B cell (primary cell): ENCODE data around the gene FIBCD1. TPM values are rescaled to one million over a fixed set of nuclear protein-coding genes. Genes with fewer than 3 reads are reported as not detected.

ENCODE experiments used
- ATAC-seq: fragments of 200-7000 bp; cut with Tn5 transposase; one replicate; pipeline ENCODE4 v1.10.0; 2021; ENCODE audit warnings: low read depth, mild to moderate bottlenecking, moderate number of reproducible peaks, moderate library complexity
- CTCF ChIA-PET: fragments of 350-600 bp; sonication (Branson Sonifier 250); formaldehyde crosslinking; loops from one replicate; lab custom pipeline; 2021; ENCODE audit warnings: antibody characterized with exemption, inconsistent platforms; lab: Charles Lee
- POLR2A ChIA-PET: fragments of 350-600 bp; sonication (Branson Sonifier 250); formaldehyde crosslinking; loops from one replicate; lab custom pipeline; 2021; ENCODE audit warnings: antibody characterized with exemption; lab: Charles Lee
- DNase-seq: peaks from one replicate; pipeline ENCODE4 v3.0.0; 2013
- H2AFZ ChIP-seq: 2 replicates; pipeline ENCODE4 v1.6.1; 2012; ENCODE audit warnings: mild to moderate bottlenecking, low read depth, low read length; ENCODE audit not compliant: insufficient read depth, poor library complexity, severe bottlenecking
- H3K27ac ChIP-seq, 2 donors: 1 replicate in 1 of 2; 2 replicates in 1 of 2; pipeline ENCODE4 v1.5.1; 2012 to 2013; ENCODE audit warnings: low read length in 2 of 2, mild to moderate bottlenecking in 2 of 2, moderate library complexity in 1 of 2
- H3K27me3 ChIP-seq, 4 experiments: fragments of 200-600 bp in 1 of 4; sonication (generic) in 1 of 4; replicated peaks in 1 of 4; 1 replicate in 2 of 4; 2 replicates in 2 of 4; pipeline versions ENCODE4 v1.6.1 to v1.7.0; 2013 to 2016; ENCODE audit warnings: low read length in 3 of 4, mild to moderate bottlenecking in 2 of 4, mixed read lengths in 1 of 4, moderate library complexity in 1 of 4; ENCODE audit not compliant: insufficient read depth in 4 of 4, control insufficient read depth in 3 of 4; ENCODE audit errors: control extremely low read depth in 1 of 4
- H3K36me3 ChIP-seq, 2 experiments: replicated peaks in 1 of 2; 1 replicate in 1 of 2; 2 replicates in 1 of 2; pipeline versions ENCODE4 v1.6.1 to v1.7.1; 2013; ENCODE audit warnings: low read length in 1 of 2; ENCODE audit not compliant: insufficient read depth in 2 of 2, control insufficient read depth in 1 of 2; ENCODE audit errors: control extremely low read depth in 1 of 2, extremely low read depth in 1 of 2
- H3K4me1 ChIP-seq, 2 donors: fragments of 200-600 bp in 1 of 2; sonication (generic) in 1 of 2; 1 replicate in 1 of 2; 2 replicates in 1 of 2; pipeline versions ENCODE4 v1.5.1 to v1.6.1; 2013 to 2017; ENCODE audit warnings: low read length in 2 of 2; ENCODE audit not compliant: control insufficient read depth in 2 of 2, insufficient read depth in 2 of 2
- H3K4me2 ChIP-seq: replicated peaks from 2 replicates; pipeline ENCODE3; 2012; ENCODE audit warnings: mild to moderate bottlenecking, low read depth, low read length; ENCODE audit not compliant: poor library complexity, severe bottlenecking
- H3K4me3 ChIP-seq, 5 experiments: fragments of 200-600 bp in 1 of 5; sonication (generic) in 1 of 5; 1 replicate in 3 of 5; 2 replicates in 2 of 5; pipeline versions ENCODE4 v1.5.1 to v1.7.0; 2011 to 2016; ENCODE audit warnings: low read length in 4 of 5, mild to moderate bottlenecking in 4 of 5, low read depth in 2 of 5, control low read depth in 1 of 5, moderate library complexity in 1 of 5; ENCODE audit not compliant: insufficient read depth in 1 of 5; ENCODE audit errors: control extremely low read depth in 1 of 5, extremely low read depth in 1 of 5
- H3K79me2 ChIP-seq: fragments of 200-600 bp; sonication (generic); one replicate; pipeline ENCODE4 v1.6.0; 2016; ENCODE audit warnings: low read length; ENCODE audit not compliant: control insufficient read depth, insufficient read depth
- H3K9ac ChIP-seq: fragments of 200-600 bp; sonication (generic); 2 replicates; pipeline ENCODE4 v1.6.1; 2017; ENCODE audit warnings: mild to moderate bottlenecking, low read length, moderate library complexity
- H3K9me3 ChIP-seq, 3 donors: one replicate each; pipeline versions ENCODE4 v1.6.1 to v1.7.1; 2013; ENCODE audit warnings: low read length in 2 of 3; ENCODE audit not compliant: control insufficient read depth in 2 of 3, insufficient read depth in 1 of 3; ENCODE audit errors: control extremely low read depth in 1 of 3
- H4K20me1 ChIP-seq: 2 replicates; pipeline ENCODE4 v1.6.0; 2012; ENCODE audit warnings: mild to moderate bottlenecking, low read length; ENCODE audit not compliant: insufficient read depth, control insufficient read depth, poor library complexity, severe bottlenecking
- H3K27ac Mint-ChIP-seq: one replicate; pipeline ENCODE4 v1.8.0; 2021; ENCODE audit warnings: mixed read lengths
- H3K27me3 Mint-ChIP-seq: one replicate; pipeline ENCODE4 v1.8.0; 2021; ENCODE audit warnings: mixed read lengths
- H3K4me1 Mint-ChIP-seq: one replicate; pipeline ENCODE4 v1.8.0; 2021; ENCODE audit warnings: mixed read lengths
- H3K4me3 Mint-ChIP-seq: one replicate; pipeline ENCODE4 v1.8.0; 2021; ENCODE audit warnings: mixed read lengths
- H3K9me3 Mint-ChIP-seq: one replicate; pipeline ENCODE4 v1.8.0; 2022; ENCODE audit warnings: mixed read lengths; ENCODE audit not compliant: insufficient read depth
- EZH2 ChIP-seq: IDR thresholded peaks from 2 replicates; pipeline ENCODE4 v1.6.1; 2012; ENCODE audit warnings: borderline replicate concordance, low read depth, mild to moderate bottlenecking, moderate library complexity, low read length; ENCODE audit not compliant: insufficient read depth, poor library complexity, severe bottlenecking
- WGBS: methylation state at CpG from one replicate; pipeline ENCODE4 v1.1.5; 2013; ENCODE audit warnings: missing lambda C conversion rate; ENCODE audit not compliant: insufficient coverage; 5-methylcytosine and 5-hydroxymethylcytosine counted together
- intact Hi-C: fragments of 100-400 bp; cut with micrococcal nuclease; formaldehyde crosslinking; loops from one replicate; pipeline ENCODE4 v1.10.0; 2022
- polyA plus RNA-seq: library from polyadenylated mRNA; depleted of rRNA; stranded (reverse); fragments of >200 nt; gene quantifications from 2 replicates; pipeline ENCODE4 v1.2.3, GENCODE V29; 2012
- total RNA-seq, 2 donors: library from RNA; stranded (reverse); fragments of 120-200 nt in 1 of 2; gene quantifications; 1 replicate in 1 of 2; 2 replicates in 1 of 2; pipeline versions ENCODE4 v1.2.3 to v1.2.4, GENCODE V29; 2013 to 2022
- TF ChIP-seq, protein P1 (sequence below): fragments of 200-600 bp; IDR thresholded peaks from one replicate; pipeline ENCODE4 v1.8.0; 2022; ENCODE audit warnings: antibody characterized with exemption, mild to moderate bottlenecking

The FIBCD1 gene
- total and polyA plus RNA-seq, 2 donors (not counting 1 experiment from before 2014, with no cell fraction given), result not detected

DNA sequence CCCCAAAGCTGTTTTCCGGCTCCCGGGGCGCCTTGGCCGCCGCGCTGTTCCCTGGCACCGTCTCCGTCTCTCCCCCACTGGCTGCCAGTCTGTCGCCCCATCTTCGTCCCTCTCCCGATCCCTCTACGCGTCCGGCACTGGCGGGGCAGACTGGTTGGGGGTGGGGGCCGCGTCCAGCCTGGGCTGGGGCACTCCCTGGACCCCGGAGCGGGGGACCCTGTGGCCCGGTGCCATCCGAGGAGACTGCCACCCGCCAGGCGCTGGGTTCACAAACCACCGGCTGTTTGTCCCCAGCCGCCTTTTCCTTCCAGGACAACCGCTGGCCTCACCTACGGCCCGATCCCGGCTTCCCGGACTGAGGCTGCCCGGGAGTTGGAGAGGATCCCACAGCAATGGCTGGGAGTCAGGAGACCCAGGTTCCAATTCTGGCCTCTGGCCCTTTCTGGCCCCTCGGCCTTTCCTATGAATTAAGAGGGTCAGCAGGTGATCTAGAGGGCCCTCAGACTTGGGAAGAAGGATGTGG is 1.0 kb upstream of the FIBCD1 start:
- no peak overlapping the region for H3K27ac Mint-ChIP-seq

DNA sequence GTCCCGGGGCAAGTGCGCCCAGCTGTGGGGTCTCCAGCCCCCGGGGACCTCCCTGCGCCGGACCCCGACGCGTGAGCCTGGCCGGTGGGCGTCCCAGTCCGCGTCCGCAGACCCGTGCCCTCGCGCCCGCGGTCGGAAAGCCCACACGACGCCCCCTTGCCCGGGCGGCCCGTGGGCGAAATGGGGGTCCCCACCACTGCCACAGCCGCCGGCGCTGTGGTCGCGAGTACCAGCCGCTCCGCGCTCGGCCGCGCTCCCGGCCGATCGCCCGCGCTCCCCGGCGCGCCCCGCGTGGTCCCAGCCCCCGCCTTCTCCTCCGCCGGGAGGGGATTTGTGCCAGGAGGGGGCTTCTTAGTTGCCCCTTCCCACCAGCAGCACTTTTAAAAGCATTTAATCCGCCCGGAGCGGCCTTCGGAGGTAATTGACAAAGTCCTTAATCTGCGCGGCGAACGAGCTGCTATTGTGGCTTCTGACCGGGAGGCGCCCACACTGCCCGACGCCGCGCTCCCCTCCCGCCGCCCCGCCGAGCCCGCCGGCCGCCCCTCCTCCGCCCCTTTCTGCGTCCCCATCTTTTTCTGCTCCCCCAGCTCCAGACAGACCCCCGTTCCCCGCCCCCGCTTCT is 469 bp upstream of the FIBCD1 start:
- peak overlapping the region; percentile 23 for H3K9ac ChIP-seq
- ChIA-PET POLR2A (no interaction called here), CTCF (no interaction called here)
- no peaks in the 10 kb centered on the region for H4K20me1 ChIP-seq
- Mint-ChIP-seq H3K9me3 (no peaks in the 10 kb centered on the region), H3K27me3 (peaks cover 57% of the 10 kb centered on the region), H3K4me1 (peaks cover 21% of the 10 kb centered on the region), H3K27ac (no peak overlapping the region), H3K4me3 (no peak overlapping the region)
- H3K27ac ChIP-seq, result no peak overlapping the region
- DNase-seq (no peak), ATAC-seq (no peak)
- H3K4me3 ChIP-seq, result peak overlapping the region in 3 of 5 experiments; percentile 23 to 59 (median 41)
- intact Hi-C loops, result loop anchor here (2.0 kb wide), 1 partner anchor 169 kb away; no protein-coding TSS in a partner anchor
- TF ChIP-seq, protein P1, sequence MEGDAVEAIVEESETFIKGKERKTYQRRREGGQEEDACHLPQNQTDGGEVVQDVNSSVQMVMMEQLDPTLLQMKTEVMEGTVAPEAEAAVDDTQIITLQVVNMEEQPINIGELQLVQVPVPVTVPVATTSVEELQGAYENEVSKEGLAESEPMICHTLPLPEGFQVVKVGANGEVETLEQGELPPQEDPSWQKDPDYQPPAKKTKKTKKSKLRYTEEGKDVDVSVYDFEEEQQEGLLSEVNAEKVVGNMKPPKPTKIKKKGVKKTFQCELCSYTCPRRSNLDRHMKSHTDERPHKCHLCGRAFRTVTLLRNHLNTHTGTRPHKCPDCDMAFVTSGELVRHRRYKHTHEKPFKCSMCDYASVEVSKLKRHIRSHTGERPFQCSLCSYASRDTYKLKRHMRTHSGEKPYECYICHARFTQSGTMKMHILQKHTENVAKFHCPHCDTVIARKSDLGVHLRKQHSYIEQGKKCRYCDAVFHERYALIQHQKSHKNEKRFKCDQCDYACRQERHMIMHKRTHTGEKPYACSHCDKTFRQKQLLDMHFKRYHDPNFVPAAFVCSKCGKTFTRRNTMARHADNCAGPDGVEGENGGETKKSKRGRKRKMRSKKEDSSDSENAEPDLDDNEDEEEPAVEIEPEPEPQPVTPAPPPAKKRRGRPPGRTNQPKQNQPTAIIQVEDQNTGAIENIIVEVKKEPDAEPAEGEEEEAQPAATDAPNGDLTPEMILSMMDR, result peak; percentile 9
- TF ChIP-seq EZH2, result no peak
- WGBS, result 1% methylated on average over 67 of the region's 75 CpGs
- H3K79me2 ChIP-seq, result no peaks in the 10 kb centered on the region
- H3K27me3 ChIP-seq, result peaks cover 0 to 67% (median 33%) of the 10 kb centered on the region in 4 experiments
- H2AFZ ChIP-seq, result peak overlapping the region; percentile 46
- H3K4me2 ChIP-seq, result peak overlapping the region; percentile 77
- peaks cover 19 to 32% of the 10 kb centered on the region in 2 donors for H3K4me1 ChIP-seq
- no peaks in the 10 kb centered on the region for H3K36me3 ChIP-seq
- H3K9me3 ChIP-seq, result no peaks in the 10 kb centered on the region

More for the DNA sequence above, 1.0 kb upstream of the FIBCD1 start:
- ATAC-seq (no peak), DNase-seq (no peak)
- CTCF ChIA-PET, result no interaction called here
- Mint-ChIP-seq H3K4me1 (peaks cover 21% of the 10 kb centered on the region), H3K9me3 (no peaks in the 10 kb centered on the region), H3K27me3 (peaks cover 54% of the 10 kb centered on the region), H3K4me3 (peak overlapping the region; percentile 47)
- intact Hi-C loops, result loop anchor here (2.0 kb wide), 1 partner anchor 169 kb away; no protein-coding TSS in a partner anchor
- WGBS, result 3% methylated on average over 32 of the region's 32 CpGs
- Histone ChIP-seq H3K4me2 (peak overlapping the region; percentile 77), H3K27me3 (peaks cover 0 to 61% (median 31%) of the 10 kb centered on the region in 4 experiments), H3K9ac (no peak overlapping the region), H2AFZ (peak overlapping the region; percentile 46), H3K4me3 (no peak overlapping the region), H3K9me3 (no peaks in the 10 kb centered on the region), H3K36me3 (no peaks in the 10 kb centered on the region), H3K79me2 (no peaks in the 10 kb centered on the region), H3K4me1 (peaks cover 19 to 32% of the 10 kb centered on the region in 2 donors), H4K20me1 (no peaks in the 10 kb centered on the region), H3K27ac (no peak overlapping the region)
- no peak for TF ChIP-seq EZH2
- TF ChIP-seq, protein P1, result no peak
- POLR2A ChIA-PET, result no interaction called here
